Adrenal gland (tissue), 12 donors: Measurements from ENCODE around the gene FMNL2. TPM values are rescaled to one million over a fixed set of nuclear protein-coding genes. Genes with fewer than 3 reads are reported as not detected.
A peak's percentile ranks its signal among the peaks of the same experiment; 100 is the strongest.

Source experiments
- DNase-seq, 7 donors: peaks; one replicate each; pipeline ENCODE4 v3.0.0-alpha.2; 2019 to 2020
- H3K27ac ChIP-seq, 5 donors: fragments of 200-600 bp; sonication (generic) in 4 of 5; 1 replicate in 3 of 5; 2 replicates in 2 of 5; pipeline versions ENCODE4 v1.5.1 to v1.8.0; 2016 to 2020; ENCODE audit warnings: mild to moderate bottlenecking in 1 of 5
- H3K27me3 ChIP-seq: fragments of 200-600 bp; 2 replicates; pipeline ENCODE4 v1.8.0; 2021
- H3K36me3 ChIP-seq, 2 donors: fragments of 200-600 bp; replicated peaks in 1 of 2; 1 replicate in 1 of 2; 2 replicates in 1 of 2; pipeline versions ENCODE4 v1.5.1 to v1.8.0; 2018 to 2022
- H3K4me1 ChIP-seq, 2 donors: fragments of 200-600 bp; replicated peaks in 1 of 2; 1 replicate in 1 of 2; 2 replicates in 1 of 2; pipeline versions ENCODE4 v1.5.1 to v1.8.0; 2018 to 2021
- H3K4me3 ChIP-seq, 4 donors: fragments of 200-600 bp; sonication (generic) in 3 of 4; one replicate each; pipeline ENCODE4 v1.5.1; 2016 to 2018
- H3K9me3 ChIP-seq, 3 donors: fragments of 200-600 bp; sonication (generic) in 1 of 3; replicated peaks in 1 of 3; 1 replicate in 2 of 3; 2 replicates in 1 of 3; pipeline versions ENCODE4 v1.5.1 to v1.8.0; 2016 to 2021
- CTCF ChIP-seq, 6 experiments: fragments of 450-650 bp in 4 of 6; fragments of 200-600 bp in 2 of 6; sonication (generic) in 1 of 6; IDR thresholded peaks; 1 replicate in 5 of 6; 2 replicates in 1 of 6; pipeline versions ENCODE4 v1.5.1 to v1.8.0; 2016 to 2021; ENCODE audit warnings: antibody characterized with exemption in 6 of 6, mild to moderate bottlenecking in 2 of 6, moderate library complexity in 1 of 6
- POLR2A ChIP-seq, 2 donors: fragments of 450-650 bp; IDR thresholded peaks; one replicate each; pipeline ENCODE4 v1.6.1; 2017; ENCODE audit warnings: antibody characterized with exemption in 2 of 2, mild to moderate bottlenecking in 2 of 2, moderate library complexity in 1 of 2
- whole genome bisulfite sequencing, 4 donors: extraction: QIAGEN DNeasy Blood & Tissue Kit in 2 of 4; methylation state at CpG; one replicate each; pipeline versions ENCODE4 v1.1.5 to v1.1.7; 2013 to 2017; 5-methylcytosine and 5-hydroxymethylcytosine counted together
- intact Hi-C, 2 donors: fragments of 100-400 bp; cut with DNase I; formaldehyde crosslinking; loops; one replicate each; pipeline versions ENCODE4 v1.14.1 to v1.15.0; 2022 to 2023
- polyA plus RNA-seq, 3 donors: library from polyadenylated mRNA; stranded (reverse); fragments of 200-250 nt in 2 of 3; fragments of 350-450 nt in 1 of 3; fragmentation: Illumina TruSeq in 1 of 3; extraction: RNeasy Lipid Tissue Mini Kit (QIAGEN cat#74804) in 1 of 3; gene quantifications; one replicate each; pipeline ENCODE4 v1.2.3, GENCODE V29; 2013 to 2014
- total RNA-seq, 9 donors: library from RNA; depleted of rRNA in 4 of 9; stranded (reverse); fragments of >200 nt in 4 of 9; fragments of 120-200 nt in 1 of 9; fragmentation: NEBNext Ultra II Directional in 1 of 9; extraction: Animal tissue kit (Norgen Biotek cat#: 25700) in 1 of 9; gene quantifications; one replicate each; pipeline versions ENCODE4 v1.1.0 to v1.2.4, GENCODE V29; 2013 to 2023
- donor health status: healthy with polysubstance abuse.
- donor health status: Bipolar disorder and iron deficiency.
- donor health status: DM: yes; HTN: yes; CAD: no.
- donor health status: DM: no; HTN: no; CAD: no.
- donor health status: DM: no; HTN: no; CAD: no.
- donor health status: DM: yes; HTN: yes; CAD: no.

FMNL2 gene
- total and polyA plus RNA-seq, 12 donors: 23.5 to 54.2 (median 36.7) TPM

- WGBS, 4 donors: 67 to 80% (median 74%) methylated on average over 1 of the region's 1 CpG
- intact Hi-C loops: loop anchor here in 1 of 2 donors (10.0 kb wide), 1 partner anchor 294 kb away; the partner anchor contains the start of gene FMNL2
These were observed 294.2 kb downstream of the FMNL2 start for GRCh38 chr2:152629202-152629601.

GRCh38 chr2:152630466-152630865 lies 295.5 kb downstream of the FMNL2 start:
- WGBS, 4 donors: 82 to 96% (median 88%) methylated on average over 4 of the region's 4 CpGs
- H3K36me3 ChIP-seq: peaks cover 0 to 31% of the 10 kb centered on the region in 2 donors

More at GRCh38 chr2:152629202-152629601, 294.2 kb downstream of the FMNL2 start:
- no peaks in the 10 kb centered on the region for H3K9me3 ChIP-seq
- H3K27ac ChIP-seq: no peak overlapping the region
- no peak for TF ChIP-seq CTCF (IDR thresholded peaks at IDR 0.05)
- TF ChIP-seq POLR2A (IDR thresholded peaks at IDR 0.05): no peak
- peaks cover 0 to 28% of the 10 kb centered on the region in 2 donors for H3K36me3 ChIP-seq
- H3K27me3 ChIP-seq: no peaks in the 10 kb centered on the region
- no peak overlapping the region for H3K4me3 ChIP-seq
- DNase-seq: no peak
- peaks cover 10 to 22% of the 10 kb centered on the region in 2 donors for H3K4me1 ChIP-seq

GRCh38 chr2:152632736-152633135 lies 297.8 kb downstream of the FMNL2 start:
- Histone ChIP-seq H3K27me3 (no peaks in the 10 kb centered on the region), H3K36me3 (peaks cover 0 to 39% of the 10 kb centered on the region in 2 donors), H3K4me1 (no peaks in the 10 kb centered on the region), H3K9me3 (no peaks in the 10 kb centered on the region), H3K27ac (no peak overlapping the region), H3K4me3 (no peak overlapping the region)
- no peak for DNase-seq
- 91 to 97% (median 96%) methylated on average over 3 of the region's 3 CpGs for WGBS, 4 donors
- no peak for TF ChIP-seq POLR2A (IDR thresholded peaks at IDR 0.05)
- no peak for TF ChIP-seq CTCF (IDR thresholded peaks at IDR 0.05)
- intact Hi-C loops: loop anchor here in 1 of 2 donors (10.0 kb wide), 1 partner anchor 298 kb away; the partner anchor contains the start of gene FMNL2

More at GRCh38 chr2:152630466-152630865, 295.5 kb downstream of the FMNL2 start:
- no peaks in the 10 kb centered on the region for H3K9me3 ChIP-seq
- intact Hi-C loops: loop anchor here in 1 of 2 donors (10.0 kb wide), 1 partner anchor 296 kb away; the partner anchor contains the start of gene FMNL2
- DNase-seq: no peak
- no peaks in the 10 kb centered on the region for H3K27me3 ChIP-seq
- H3K4me3 ChIP-seq: no peak overlapping the region
- H3K4me1 ChIP-seq: peaks cover 0 to 12% of the 10 kb centered on the region in 2 donors
- TF ChIP-seq CTCF (IDR thresholded peaks at IDR 0.05) (no peak), POLR2A (IDR thresholded peaks at IDR 0.05) (no peak)
- no peak overlapping the region for H3K27ac ChIP-seq

GRCh38 chr2:152635635-152636298 lies 300.8 kb downstream of the FMNL2 start:
- intact Hi-C loops: loop anchor here (5.0 to 10.0 kb wide), 3 partner anchors 301 to 598 kb away; partner anchors contain the start of gene FMNL2 (in 1 of the 2)
- H3K4me3 ChIP-seq: no peak overlapping the region
- peaks cover 0 to 67% of the 10 kb centered on the region in 2 donors for H3K36me3 ChIP-seq
- no peaks in the 10 kb centered on the region for H3K27me3 ChIP-seq
- 28 to 35% (median 32%) methylated on average over 5 of the region's 5 CpGs for WGBS, 4 donors
- no peak overlapping the region for H3K27ac ChIP-seq
- TF ChIP-seq CTCF (IDR thresholded peaks at IDR 0.05) (peak; percentile 71 to 85 (median 81)), POLR2A (IDR thresholded peaks at IDR 0.05) (no peak)
- DNase-seq: peak; percentile 45 to 84 (median 69)
- no peaks in the 10 kb centered on the region for H3K4me1 ChIP-seq
- no peaks in the 10 kb centered on the region for H3K9me3 ChIP-seq
